Bronchial epithelial cell (primary cell): ENCODE measurements around the gene TAAR5. TPM values are rescaled to one million over a fixed set of nuclear protein-coding genes. Genes with fewer than 3 reads are reported as not detected.

Source experiments
- DNase-seq: peaks from one replicate; pipeline ENCODE4 v3.0.0-alpha.2; 2010; ENCODE audit warnings: low read depth
- FAIRE-seq: peaks from 2 replicates; lab custom pipeline; 2011; peaks lifted over from hg19 to GRCh38; lab: Jason Lieb, UNC
- H3K27me3 ChIP-seq: 2 replicates; pipeline ENCODE4 v1.5.1; 2011; ENCODE audit warnings: low read length; ENCODE audit not compliant: control insufficient read depth, insufficient read depth
- H3K36me3 ChIP-seq: 2 replicates; pipeline ENCODE4 v1.5.1; 2011; ENCODE audit warnings: low read length; ENCODE audit not compliant: control insufficient read depth, insufficient read depth
- H3K4me3 ChIP-seq: 2 replicates; pipeline ENCODE4 v1.5.1; 2011; ENCODE audit warnings: mild to moderate bottlenecking, low read depth, low read length, control low read depth
- CTCF ChIP-seq: IDR thresholded peaks from 2 replicates; pipeline ENCODE4 v1.5.1; 2011; ENCODE audit warnings: mild to moderate bottlenecking, moderate library complexity, low read length, control low read depth, inconsistent platforms; ENCODE audit not compliant: insufficient read depth, severe bottlenecking
- total RNA-seq: library from RNA; depleted of rRNA; stranded (reverse); fragments of >200 nt; gene quantifications from 2 replicates; pipeline ENCODE4 v1.2.1, GENCODE V29; 2014

Gene TAAR5
- total RNA-seq, 1 donor from 2014 or later, result not detected

DNA sequence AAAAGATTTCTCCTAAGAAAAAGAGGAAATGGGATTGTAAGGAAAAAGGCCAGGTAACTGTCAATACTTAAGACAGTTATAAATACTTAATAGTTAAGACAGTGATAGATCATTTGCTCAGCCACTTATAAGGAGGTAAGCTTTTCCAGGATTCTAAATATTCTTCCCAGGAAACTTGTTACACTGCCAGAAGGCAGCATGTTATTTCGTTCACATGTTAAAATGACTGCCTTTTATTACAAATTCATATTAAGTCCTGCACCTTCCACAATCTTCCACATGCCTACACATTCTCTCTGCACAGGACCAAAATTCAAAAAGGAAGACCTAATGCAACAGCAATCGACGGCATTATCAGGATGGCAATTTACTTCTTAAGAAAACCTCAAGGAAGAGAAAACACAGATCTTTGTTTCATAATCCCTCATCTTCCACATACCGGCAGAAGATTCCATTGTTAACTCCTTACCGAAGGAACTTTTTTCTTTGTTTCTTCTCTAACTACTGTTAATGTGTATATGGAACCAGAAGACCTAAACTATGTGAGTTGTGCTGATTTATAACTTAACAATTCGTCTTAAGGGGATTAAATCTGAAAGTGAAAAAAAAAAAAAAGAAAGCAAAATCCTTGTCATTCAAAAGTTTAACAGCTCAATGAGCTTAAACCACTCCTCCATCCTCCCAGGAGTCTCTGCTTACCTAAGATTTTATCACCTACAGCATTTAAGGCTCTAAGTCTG, 33.7 kb upstream of the TAAR5 start:
- DNase-seq, result no peak
- TF ChIP-seq CTCF, result no peak
- Histone ChIP-seq H3K27me3 (no peaks in the 10 kb centered on the region), H3K4me3 (no peak overlapping the region), H3K36me3 (no peaks in the 10 kb centered on the region)
- FAIRE-seq, result no peak

- DNase-seq (no peak), FAIRE-seq (no peak)
- Histone ChIP-seq H3K27me3 (no peaks in the 10 kb centered on the region), H3K4me3 (no peak overlapping the region), H3K36me3 (no peaks in the 10 kb centered on the region)
- no peak for TF ChIP-seq CTCF
Measured at GRCh38 chr6:132616677-132617076, 27.1 kb upstream of the TAAR5 start.

DNA sequence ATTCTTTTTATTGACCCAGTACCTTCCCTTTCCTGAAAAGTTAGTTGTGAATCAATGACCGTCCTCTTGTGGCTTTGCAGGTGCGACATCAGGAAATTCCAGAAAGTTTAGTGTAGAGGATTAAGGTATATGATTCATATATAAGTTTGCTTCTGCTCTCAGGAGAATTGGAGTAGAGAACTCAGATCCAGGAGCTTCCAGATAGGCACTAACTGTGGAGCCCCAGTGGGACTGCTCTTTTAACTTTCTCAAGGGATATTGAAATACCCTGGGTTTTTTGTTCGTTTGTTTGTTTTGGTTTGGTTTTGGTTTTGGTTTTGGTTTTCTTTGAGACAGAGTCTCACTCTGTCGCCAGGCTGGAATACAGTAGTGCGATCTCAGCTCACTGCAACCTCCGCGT, 25.0 kb upstream of the TAAR5 start:
- DNase-seq (peak; percentile 90), FAIRE-seq (no peak)
- Histone ChIP-seq H3K4me3 (no peak overlapping the region), H3K36me3 (no peaks in the 10 kb centered on the region), H3K27me3 (no peaks in the 10 kb centered on the region)
- TF ChIP-seq CTCF, result no peak

DNA sequence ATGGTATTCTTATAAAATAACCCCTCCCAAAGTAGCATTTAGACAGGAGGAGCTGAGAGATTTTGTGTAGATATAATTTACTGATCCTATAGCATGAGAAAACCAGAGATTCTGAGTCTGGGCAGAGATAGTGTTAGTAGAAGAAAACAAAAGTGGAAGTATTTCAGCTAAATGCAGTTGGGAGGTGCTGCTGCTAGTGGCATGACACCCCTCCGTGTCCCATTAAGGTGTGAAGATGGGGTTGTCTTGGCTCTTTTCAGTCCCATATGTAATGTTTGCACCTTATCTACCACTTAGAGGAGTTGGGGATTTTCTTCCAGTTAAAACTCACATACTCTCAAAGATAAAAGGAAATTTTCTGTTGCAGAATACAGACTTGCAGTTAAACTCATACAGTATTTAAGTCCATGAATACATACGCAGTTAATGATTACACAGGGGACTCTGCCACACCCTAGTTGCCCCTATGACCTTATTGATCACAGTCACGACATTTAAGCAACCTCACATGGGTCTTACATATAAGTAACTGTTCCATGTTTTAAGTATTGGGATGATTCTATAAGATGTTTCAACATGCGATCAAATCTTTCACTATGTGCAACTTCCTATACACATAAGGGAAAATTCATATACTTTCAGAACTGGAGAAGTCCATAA, 23.0 kb upstream of the TAAR5 start:
- Histone ChIP-seq H3K36me3 (no peaks in the 10 kb centered on the region), H3K27me3 (no peaks in the 10 kb centered on the region), H3K4me3 (no peak overlapping the region)
- no peak for TF ChIP-seq CTCF
- no peak for FAIRE-seq
- no peak for DNase-seq

- Histone ChIP-seq H3K4me3 (no peak overlapping the region), H3K36me3 (no peaks in the 10 kb centered on the region), H3K27me3 (no peaks in the 10 kb centered on the region)
- TF ChIP-seq CTCF, result no peak
- no peak for FAIRE-seq
- no peak for DNase-seq
Measured at GRCh38 chr6:132611616-132612015, 22.1 kb upstream of the TAAR5 start.
